Left ventricle myocardium inferior (tissue), 1 donor: ENCODE measurements around the gene RRBP1. TPM values are rescaled to one million over a fixed set of nuclear protein-coding genes. Genes with fewer than 3 reads are reported as not detected.

Source experiments
- DNase-seq: peaks from one replicate; pipeline ENCODE4 v3.0.0-alpha.2; 2020
- H3K27ac ChIP-seq: fragments of 200-600 bp; replicated peaks from 2 replicates; pipeline ENCODE4 v1.8.0; 2021
- H3K27me3 ChIP-seq: fragments of 200-600 bp; 2 replicates; pipeline ENCODE4 v1.8.0; 2021; ENCODE audit warnings: low read depth
- H3K36me3 ChIP-seq: fragments of 200-600 bp; 2 replicates; pipeline ENCODE4 v1.8.0; 2021
- H3K4me1 ChIP-seq: fragments of 200-600 bp; 2 replicates; pipeline ENCODE4 v1.8.0; 2021
- H3K4me3 ChIP-seq: fragments of 200-600 bp; 2 replicates; pipeline ENCODE4 v1.8.0; 2021; ENCODE audit warnings: mild to moderate bottlenecking, moderate library complexity
- H3K9me3 ChIP-seq: fragments of 200-600 bp; replicated peaks from 2 replicates; pipeline ENCODE4 v1.8.0; 2021
- intact Hi-C: fragments of 100-400 bp; cut with micrococcal nuclease; formaldehyde crosslinking; loops from one replicate; pipeline ENCODE4 v1.11.0; 2022
- total RNA-seq: library from RNA; stranded (reverse); fragmentation: NEBNext Ultra II Directional; extraction: Animal tissue kit (Norgen Biotek cat#: 25700); gene quantifications from one replicate; pipeline ENCODE4 v1.2.1, GENCODE V29; 2021
- TF ChIP-seq, protein P1 (sequence below): fragments of 200-600 bp; IDR thresholded peaks from 2 replicates; pipeline ENCODE4 v1.8.0; 2021; ENCODE audit warnings: antibody characterized with exemption, mild to moderate bottlenecking, borderline replicate concordance
- donor health status: DM: no; HTN: yes; CAD: no; lungs with severe emphysema.

The RRBP1 gene
- total RNA-seq, 1 donor from 2014 or later: 31.3 TPM

DNA sequence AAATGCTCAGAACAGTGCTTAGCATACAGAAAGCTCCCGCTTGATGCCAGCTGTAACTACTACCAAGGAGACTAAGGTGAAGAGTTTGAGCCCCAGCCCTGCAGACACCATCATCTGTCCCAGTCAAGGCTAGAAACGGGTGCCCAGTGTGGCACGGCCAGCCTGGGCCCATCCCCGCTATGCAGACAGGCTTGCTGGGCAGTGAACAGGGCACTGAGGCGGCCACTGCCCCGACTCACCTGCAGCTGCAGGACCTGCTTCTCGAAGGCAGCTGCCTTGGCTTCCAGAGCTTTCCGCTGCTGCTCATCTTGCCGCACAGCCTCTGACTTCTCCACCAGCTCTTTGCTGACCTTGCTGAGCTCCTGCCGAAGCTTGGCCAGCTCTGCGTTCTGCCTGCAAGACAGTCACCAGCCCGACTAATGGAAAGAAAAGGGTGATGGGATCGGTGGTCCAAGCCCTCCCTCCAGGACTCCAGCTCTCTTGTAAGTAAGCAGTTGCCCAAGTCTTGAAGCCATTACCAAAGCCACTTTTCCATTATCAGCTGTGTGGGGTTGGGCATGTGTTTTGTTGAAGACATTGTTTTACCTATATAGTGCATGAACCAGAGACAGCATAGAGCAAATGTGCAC is 48.7 kb downstream of the RRBP1 start:
- Histone ChIP-seq H3K27ac (peak overlapping the region; percentile 63), H3K9me3 (no peaks in the 10 kb centered on the region), H3K4me3 (no peak overlapping the region), H3K27me3 (no peaks in the 10 kb centered on the region), H3K4me1 (peaks cover 46% of the 10 kb centered on the region), H3K36me3 (peaks cover 88% of the 10 kb centered on the region)
- intact Hi-C loops: no loop called here
- TF ChIP-seq, protein P1, sequence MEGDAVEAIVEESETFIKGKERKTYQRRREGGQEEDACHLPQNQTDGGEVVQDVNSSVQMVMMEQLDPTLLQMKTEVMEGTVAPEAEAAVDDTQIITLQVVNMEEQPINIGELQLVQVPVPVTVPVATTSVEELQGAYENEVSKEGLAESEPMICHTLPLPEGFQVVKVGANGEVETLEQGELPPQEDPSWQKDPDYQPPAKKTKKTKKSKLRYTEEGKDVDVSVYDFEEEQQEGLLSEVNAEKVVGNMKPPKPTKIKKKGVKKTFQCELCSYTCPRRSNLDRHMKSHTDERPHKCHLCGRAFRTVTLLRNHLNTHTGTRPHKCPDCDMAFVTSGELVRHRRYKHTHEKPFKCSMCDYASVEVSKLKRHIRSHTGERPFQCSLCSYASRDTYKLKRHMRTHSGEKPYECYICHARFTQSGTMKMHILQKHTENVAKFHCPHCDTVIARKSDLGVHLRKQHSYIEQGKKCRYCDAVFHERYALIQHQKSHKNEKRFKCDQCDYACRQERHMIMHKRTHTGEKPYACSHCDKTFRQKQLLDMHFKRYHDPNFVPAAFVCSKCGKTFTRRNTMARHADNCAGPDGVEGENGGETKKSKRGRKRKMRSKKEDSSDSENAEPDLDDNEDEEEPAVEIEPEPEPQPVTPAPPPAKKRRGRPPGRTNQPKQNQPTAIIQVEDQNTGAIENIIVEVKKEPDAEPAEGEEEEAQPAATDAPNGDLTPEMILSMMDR: no peak
- DNase-seq: no peak

DNA sequence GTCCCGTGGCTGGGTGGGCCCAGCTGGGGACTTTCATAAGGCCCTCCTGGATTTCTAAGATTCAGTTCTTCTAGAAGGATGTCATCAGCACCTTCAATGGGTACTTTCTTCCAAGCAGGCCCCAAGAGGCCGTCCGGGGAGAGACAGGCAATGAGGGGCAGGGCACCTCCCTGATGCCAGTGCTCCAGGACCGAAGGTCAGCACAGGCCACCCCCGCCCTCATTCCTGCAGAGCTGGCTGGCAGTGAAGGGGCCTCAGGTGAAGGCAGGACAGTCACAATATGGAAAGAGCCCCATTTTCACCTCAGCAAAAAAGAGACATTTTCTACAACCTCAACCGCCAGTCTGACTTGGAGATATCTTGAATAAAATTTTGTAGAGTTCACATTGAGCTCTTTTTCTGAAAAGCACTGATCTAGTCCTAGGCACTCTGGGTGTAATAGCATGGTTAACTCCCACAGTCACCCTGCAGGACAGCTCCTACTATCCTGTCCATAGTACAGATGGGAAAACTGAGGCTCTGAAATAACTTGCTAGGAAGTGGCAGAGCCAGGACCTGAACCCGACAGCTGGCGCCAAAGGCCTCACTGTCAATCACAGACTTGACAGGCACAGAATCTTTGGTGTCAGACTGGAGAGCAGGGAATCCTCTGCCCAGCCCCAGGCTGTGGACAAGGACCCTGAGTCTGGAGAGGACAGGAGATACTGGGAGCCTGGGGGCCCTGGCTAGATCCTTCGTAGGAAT is 50.3 kb downstream of the RRBP1 start:
- Histone ChIP-seq H3K27ac (no peak overlapping the region), H3K4me3 (no peak overlapping the region), H3K4me1 (peaks cover 31% of the 10 kb centered on the region), H3K27me3 (no peaks in the 10 kb centered on the region), H3K36me3 (peaks cover 90% of the 10 kb centered on the region), H3K9me3 (no peaks in the 10 kb centered on the region)
- TF ChIP-seq, protein P1: no peak
- intact Hi-C loops: no loop called here
- DNase-seq: no peak

- intact Hi-C loops: no loop called here
- DNase-seq: no peak
- Histone ChIP-seq H3K36me3 (peaks cover 89% of the 10 kb centered on the region), H3K4me1 (peaks cover 21% of the 10 kb centered on the region), H3K27me3 (no peaks in the 10 kb centered on the region), H3K4me3 (no peak overlapping the region), H3K27ac (no peak overlapping the region), H3K9me3 (no peaks in the 10 kb centered on the region)
- TF ChIP-seq, protein P1: no peak
Measured at GRCh38 chr20:17630806-17631195, 51.2 kb downstream of the RRBP1 start.

DNA sequence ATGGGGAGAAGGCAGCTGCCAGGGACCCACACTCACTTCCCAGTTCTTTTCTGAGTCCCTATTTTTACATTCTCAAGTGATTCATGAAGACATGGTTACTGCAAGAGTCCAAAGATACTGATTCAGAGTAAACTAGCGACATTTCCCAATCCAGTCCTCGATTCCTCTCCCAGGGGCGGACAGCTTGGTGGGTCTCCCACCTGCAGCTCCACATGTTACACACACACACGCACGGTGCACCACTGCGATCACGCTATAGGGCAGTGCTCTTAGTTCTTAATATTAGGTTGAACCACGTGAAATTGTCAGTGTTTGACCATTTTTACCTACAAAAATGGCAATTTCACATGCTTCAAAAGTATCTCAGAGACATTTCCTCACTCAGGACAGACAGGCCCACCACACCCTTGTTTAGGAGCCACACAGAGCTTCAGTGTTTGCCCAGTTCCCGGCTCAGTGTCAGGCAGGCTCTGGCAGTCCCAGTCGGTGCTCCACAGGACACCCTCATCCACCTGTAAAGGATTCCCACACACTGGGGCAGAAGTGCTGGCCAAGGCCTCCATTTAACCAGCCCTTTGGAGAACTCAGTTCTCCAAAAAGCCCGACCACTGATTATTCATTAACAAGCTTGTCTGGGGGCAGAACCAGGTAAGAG is 51.8 kb downstream of the RRBP1 start:
- no peak overlapping the region for H3K27ac ChIP-seq
- intact Hi-C loops: no loop called here
- TF ChIP-seq, protein P1: no peak
- H3K4me3 ChIP-seq: no peak overlapping the region
- H3K9me3 ChIP-seq: no peaks in the 10 kb centered on the region
- DNase-seq: no peak
- H3K36me3 ChIP-seq: peaks cover 89% of the 10 kb centered on the region
- no peaks in the 10 kb centered on the region for H3K27me3 ChIP-seq
- H3K4me1 ChIP-seq: peaks cover 16% of the 10 kb centered on the region

DNA sequence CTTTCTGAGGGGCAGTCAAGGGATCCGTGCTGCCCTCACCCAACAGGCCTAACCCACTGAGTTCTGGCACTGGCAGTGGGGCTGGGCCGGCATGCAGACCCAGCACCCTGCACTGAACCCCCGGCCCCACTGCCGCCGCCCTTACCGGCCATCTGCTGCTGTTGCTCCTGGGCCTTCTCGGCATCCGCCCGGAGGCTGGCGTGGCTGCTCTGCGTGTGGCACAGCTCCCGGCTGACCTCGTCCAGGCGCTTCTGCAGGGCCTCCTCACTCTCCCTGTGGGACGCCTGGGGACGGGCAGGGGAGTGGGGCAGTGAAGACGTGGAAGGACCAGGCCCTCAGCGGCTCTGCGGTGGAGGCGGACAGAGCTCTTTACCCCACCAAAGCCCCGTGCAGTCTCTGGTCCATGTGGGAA is 52.4 kb downstream of the RRBP1 start:
- H3K27ac ChIP-seq: no peak overlapping the region
- H3K27me3 ChIP-seq: no peaks in the 10 kb centered on the region
- peaks cover 89% of the 10 kb centered on the region for H3K36me3 ChIP-seq
- intact Hi-C loops: no loop called here
- TF ChIP-seq, protein P1: no peak
- peaks cover 10% of the 10 kb centered on the region for H3K4me1 ChIP-seq
- no peak overlapping the region for H3K4me3 ChIP-seq
- DNase-seq: no peak
- no peaks in the 10 kb centered on the region for H3K9me3 ChIP-seq
